ENCODE results near the gene AEBP2. TPM values are rescaled to one million over a fixed set of nuclear protein-coding genes. Genes with fewer than 3 reads are reported as not detected.

Gene AEBP2
- total RNA-seq, 1 experiment from 2014 or later: 50.3 TPM

GRCh38 chr12:19431407-19432308 lies 7.6 kb upstream of the AEBP2 start:
- Histone ChIP-seq H3K4me2 (no peak overlapping the region), H3K4me3 (no peak overlapping the region), H3K9me2 (ENCODE audit: insufficient read depth) (no peaks in the 10 kb centered on the region), H4K20me1 (ENCODE audit: insufficient read depth) (no peaks in the 10 kb centered on the region), H3K36me3 (ENCODE audit: low read depth) (no peaks in the 10 kb centered on the region), H3K27ac (no peak overlapping the region), H3K27me3 (ENCODE audit: insufficient read depth, low read depth) (no peaks in the 10 kb centered on the region), H3K4me1 (replicated peaks; ENCODE audit: insufficient read depth) (peaks cover 11% of the 10 kb centered on the region), H2AFZ (no peak overlapping the region), H3K79me2 (ENCODE audit: low read depth) (no peaks in the 10 kb centered on the region), H3F3A (ENCODE audit: insufficient read depth, low read depth) (no peaks in the 10 kb centered on the region), H3K9me3 (ENCODE audit: insufficient read depth, low read depth) (no peaks in the 10 kb centered on the region)
- ChIA-PET POLR2A (ENCODE audit: unreplicated experiment) (interaction anchor here (0.6 kb wide), 1 partner anchor 1022 kb away, joined by 4 read pairs; no protein-coding TSS in a partner anchor), CTCF (interaction anchor here (0.7 kb wide), 1 partner anchor 180 kb away, joined by 3 read pairs; no protein-coding TSS in a partner anchor)
- TF ChIP-seq CTCF (conservative IDR thresholded peaks at IDR 0.05) (no peak), EZH2 (IDR thresholded peaks at IDR 0.05; ENCODE audit: low read depth) (no peak)
- DNase-seq: peak; percentile 68 to 75
- BruUV-seq (replicated peaks): no TSS peak
- intact Hi-C loops (cut with micrococcal nuclease; ENCODE audit: unreplicated experiment): loop anchor here (5.0 kb wide), 1 partner anchor 34 kb away; no protein-coding TSS in a partner anchor

GRCh38 chr12:19432309-19433170 lies 6.8 kb upstream of the AEBP2 start:
- no peaks in the 10 kb centered on the region for H3F3A ChIP-seq (ENCODE audit: insufficient read depth, low read depth)
- H4K20me1 ChIP-seq (ENCODE audit: insufficient read depth): no peaks in the 10 kb centered on the region
- H3K9me2 ChIP-seq (ENCODE audit: insufficient read depth): no peaks in the 10 kb centered on the region
- H2AFZ ChIP-seq: no peak overlapping the region
- H3K27ac ChIP-seq: no peak overlapping the region
- no peaks in the 10 kb centered on the region for H3K9me3 ChIP-seq (ENCODE audit: insufficient read depth, low read depth)
- DNase-seq: no peak
- ChIA-PET CTCF (interaction anchor here (0.7 kb wide), 1 partner anchor 181 kb away, joined by 3 read pairs; no protein-coding TSS in a partner anchor), POLR2A (ENCODE audit: unreplicated experiment) (interaction anchor here (0.6 kb wide), 1 partner anchor 1023 kb away, joined by 4 read pairs; no protein-coding TSS in a partner anchor)
- no peaks in the 10 kb centered on the region for H3K36me3 ChIP-seq (ENCODE audit: low read depth)
- TF ChIP-seq CTCF (conservative IDR thresholded peaks at IDR 0.05): no peak
- no peak for TF ChIP-seq EZH2 (IDR thresholded peaks at IDR 0.05; ENCODE audit: low read depth)
- no peaks in the 10 kb centered on the region for H3K27me3 ChIP-seq (ENCODE audit: insufficient read depth, low read depth)
- intact Hi-C loops (cut with micrococcal nuclease; ENCODE audit: unreplicated experiment): loop anchor here (5.0 kb wide), 1 partner anchor 35 kb away; no protein-coding TSS in a partner anchor
- BruUV-seq (replicated peaks): no TSS peak
- no peaks in the 10 kb centered on the region for H3K79me2 ChIP-seq (ENCODE audit: low read depth)
- H3K4me3 ChIP-seq: no peak overlapping the region
- H3K4me2 ChIP-seq: no peak overlapping the region
- peaks cover 11% of the 10 kb centered on the region for H3K4me1 ChIP-seq (replicated peaks; ENCODE audit: insufficient read depth)

- H4K20me1 ChIP-seq (ENCODE audit: insufficient read depth): no peaks in the 10 kb centered on the region
- ChIA-PET POLR2A (ENCODE audit: unreplicated experiment) (no interaction called here), CTCF (no interaction called here)
- H3K9me2 ChIP-seq (ENCODE audit: insufficient read depth): no peaks in the 10 kb centered on the region
- no peaks in the 10 kb centered on the region for H3K27me3 ChIP-seq (ENCODE audit: insufficient read depth, low read depth)
- intact Hi-C loops (cut with micrococcal nuclease; ENCODE audit: unreplicated experiment): loop anchor here (5.0 kb wide), 1 partner anchor 37 kb away; no protein-coding TSS in a partner anchor
- peaks cover 15% of the 10 kb centered on the region for H3F3A ChIP-seq (ENCODE audit: insufficient read depth, low read depth)
- no peak for DNase-seq
- no peaks in the 10 kb centered on the region for H3K79me2 ChIP-seq (ENCODE audit: low read depth)
- BruUV-seq (replicated peaks): no TSS peak
- H3K27ac ChIP-seq: no peak overlapping the region
- no peak overlapping the region for H2AFZ ChIP-seq
- H3K4me1 ChIP-seq (replicated peaks; ENCODE audit: insufficient read depth): peaks cover 11% of the 10 kb centered on the region
- no peak overlapping the region for H3K4me2 ChIP-seq
- no peaks in the 10 kb centered on the region for H3K36me3 ChIP-seq (ENCODE audit: low read depth)
- TF ChIP-seq CTCF (conservative IDR thresholded peaks at IDR 0.05): no peak
- no peak for TF ChIP-seq EZH2 (IDR thresholded peaks at IDR 0.05; ENCODE audit: low read depth)
- H3K4me3 ChIP-seq: no peak overlapping the region
- H3K9me3 ChIP-seq (ENCODE audit: insufficient read depth, low read depth): no peaks in the 10 kb centered on the region
These were observed 4.8 kb upstream of the AEBP2 start for GRCh38 chr12:19434538-19434937.
